Measurements from ENCODE around the gene PRKAR2A.

DNA sequence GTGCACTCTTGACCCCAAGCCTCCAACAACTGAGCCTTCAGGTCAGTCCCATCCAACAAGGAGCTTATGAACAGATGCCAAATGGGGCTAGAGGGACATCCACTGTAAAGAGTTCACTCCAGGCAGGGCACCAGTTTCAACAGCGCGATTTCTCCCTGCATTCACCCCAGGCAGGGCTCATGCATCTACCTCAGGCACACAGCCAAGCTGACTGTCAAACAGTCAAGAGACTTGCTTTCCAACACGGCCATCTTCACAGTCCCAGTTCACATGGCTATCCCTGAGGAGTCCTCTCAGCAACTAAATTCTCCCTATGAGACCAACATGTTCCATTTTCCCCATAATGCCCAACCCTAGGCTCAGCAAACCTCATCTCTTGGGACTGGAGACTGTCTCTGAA, 33.3 kb upstream of the PRKAR2A start:
- TF ChIP-seq CTCF (IDR thresholded peaks at IDR 0.05): no peak
- TF ChIP-seq POLR2A (IDR thresholded peaks at IDR 0.05): no peak
